Stomach smooth muscle (tissue), 2 donors: ENCODE data around the gene LCORL.
"Not testable (repeated sequence)": the region's sequence is repeated elsewhere in the genome, so short reads cannot be mapped to it uniquely, and the experiment has no call there.

Experiments
- H3K27ac ChIP-seq: one replicate; pipeline ENCODE4 v1.7.0; 2013; ENCODE audit warnings: mild to moderate bottlenecking, low read length, inconsistent platforms
- H3K27me3 ChIP-seq, 2 donors: one replicate each; pipeline ENCODE4 v1.7.0; 2013; ENCODE audit warnings: low read length in 2 of 2; ENCODE audit not compliant: insufficient read depth in 2 of 2, control insufficient read depth in 1 of 2
- H3K36me3 ChIP-seq, 2 donors: one replicate each; pipeline ENCODE4 v1.7.0; 2013; ENCODE audit warnings: low read length in 2 of 2; ENCODE audit not compliant: control insufficient read depth in 2 of 2, insufficient read depth in 2 of 2
- H3K4me1 ChIP-seq: one replicate; pipeline ENCODE4 v1.7.0; 2013; ENCODE audit warnings: low read length; ENCODE audit not compliant: control insufficient read depth, insufficient read depth
- H3K4me3 ChIP-seq, 2 donors: one replicate each; pipeline ENCODE4 v1.7.0; 2013; ENCODE audit warnings: low read length in 2 of 2
- H3K9ac ChIP-seq, 2 donors: one replicate each; pipeline ENCODE4 v1.7.0; 2013; ENCODE audit warnings: low read length in 2 of 2, mild to moderate bottlenecking in 1 of 2
- H3K9me3 ChIP-seq, 2 donors: one replicate each; pipeline ENCODE4 v1.7.0; 2013; ENCODE audit warnings: low read length in 2 of 2; ENCODE audit not compliant: control insufficient read depth in 2 of 2
- donor health status: healthy.
- donor health status: Pancreatic carcinoma.

LCORL gene

DNA sequence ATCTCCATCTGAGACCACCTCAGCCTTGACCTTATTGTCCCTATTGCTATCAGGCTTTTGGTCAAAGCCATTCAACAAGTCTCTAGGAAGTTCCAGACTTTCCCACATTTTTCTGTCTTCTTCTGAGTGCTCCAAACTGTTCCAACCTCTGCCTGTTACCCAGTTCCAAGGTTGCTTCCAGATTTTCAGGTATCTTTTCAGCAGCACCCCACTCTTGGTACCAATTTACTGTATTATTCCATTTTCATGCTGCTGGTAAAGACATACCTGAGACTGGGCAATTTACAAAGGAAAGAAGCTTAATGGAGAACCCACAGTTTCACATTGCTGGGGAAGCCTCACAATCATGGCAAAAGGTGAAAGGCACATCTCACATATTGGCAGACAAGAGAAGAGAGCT, 159.6 kb downstream of the LCORL start:
- H3K27ac ChIP-seq, H3K4me3 ChIP-seq, H3K27me3 ChIP-seq, H3K36me3 ChIP-seq, H3K4me1 ChIP-seq, H3K9me3 ChIP-seq, H3K9ac ChIP-seq: not testable (repeated sequence)

DNA sequence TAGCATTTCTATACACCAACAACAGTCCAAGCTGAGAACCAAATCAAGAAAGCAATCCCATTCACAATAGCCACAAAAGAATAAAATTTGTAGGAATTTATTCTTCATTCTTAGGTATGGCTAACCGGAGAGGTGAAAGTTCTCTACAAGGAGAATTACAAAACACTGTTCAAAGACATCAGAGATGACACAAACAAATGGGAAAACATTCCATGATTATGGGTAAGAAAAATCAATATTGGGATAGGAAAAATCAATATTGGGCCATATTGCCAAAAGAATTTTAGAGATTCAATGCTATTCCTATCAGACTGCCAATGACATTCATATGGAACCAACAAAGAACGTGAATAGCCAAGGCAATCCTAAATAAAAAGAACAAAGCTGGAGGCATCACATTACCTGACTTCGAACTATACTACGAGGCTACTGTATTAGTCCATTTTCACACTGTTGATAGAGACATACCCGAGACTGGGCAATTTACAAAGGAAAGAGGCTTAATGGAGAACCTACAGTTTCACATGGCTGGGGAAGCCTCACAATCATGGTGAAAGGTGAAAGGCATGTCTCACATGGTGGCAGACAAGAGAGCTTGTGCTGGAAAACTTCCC, 161.7 kb downstream of the LCORL start:
- Histone ChIP-seq H3K4me3 (no peak overlapping the region), H3K27me3 (no peaks in the 10 kb centered on the region), H3K36me3 (no peaks in the 10 kb centered on the region), H3K27ac (no peak overlapping the region), H3K4me1 (no peaks in the 10 kb centered on the region), H3K9me3 (peaks cover 0 to 3% of the 10 kb centered on the region in 2 donors), H3K9ac (no peak overlapping the region)

DNA sequence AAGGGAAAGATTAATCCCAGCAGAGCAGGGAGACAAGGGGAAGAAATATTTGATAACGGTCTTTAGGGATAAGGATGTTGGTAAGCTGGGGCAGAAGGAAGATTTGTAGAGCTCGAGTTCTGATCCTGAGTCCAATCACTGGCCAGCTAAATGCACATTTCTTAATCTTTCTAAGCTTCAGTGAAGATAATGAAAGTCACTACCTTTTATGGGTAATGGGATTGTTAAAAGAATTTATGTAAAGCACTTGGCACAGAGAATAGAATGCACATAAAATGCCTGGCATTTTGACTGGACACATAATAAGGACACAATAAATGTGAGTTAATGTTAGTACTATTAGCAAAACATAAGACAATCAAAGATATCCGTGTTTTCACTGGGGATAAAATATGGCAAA, 167.5 kb downstream of the LCORL start:
- Histone ChIP-seq H3K4me1 (no peaks in the 10 kb centered on the region), H3K36me3 (no peaks in the 10 kb centered on the region), H3K9ac (no peak overlapping the region), H3K4me3 (no peak overlapping the region), H3K27ac (no peak overlapping the region), H3K9me3 (no peaks in the 10 kb centered on the region), H3K27me3 (no peaks in the 10 kb centered on the region)

DNA sequence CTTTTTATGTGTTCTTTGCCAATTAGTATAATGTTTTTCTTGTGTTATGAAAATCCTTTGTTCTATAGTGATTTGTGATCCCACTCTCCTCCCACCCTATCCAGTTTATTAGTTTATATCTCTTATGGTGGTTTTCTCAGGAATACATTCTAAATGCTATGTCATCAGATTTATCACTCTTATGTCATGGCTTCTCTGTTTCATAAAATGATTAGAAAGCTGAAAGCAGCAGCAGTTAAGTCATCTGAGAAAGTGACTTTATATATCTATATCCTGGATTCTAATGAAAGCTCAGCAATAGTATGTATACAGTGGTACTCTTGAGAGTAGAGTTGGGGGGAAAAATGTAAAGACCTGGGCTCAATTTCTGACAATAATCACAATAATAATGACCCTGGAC, 169.6 kb downstream of the LCORL start:
- H3K9me3 ChIP-seq = no peaks in the 10 kb centered on the region
- no peak overlapping the region for H3K27ac ChIP-seq
- H3K9ac ChIP-seq = no peak overlapping the region

DNA sequence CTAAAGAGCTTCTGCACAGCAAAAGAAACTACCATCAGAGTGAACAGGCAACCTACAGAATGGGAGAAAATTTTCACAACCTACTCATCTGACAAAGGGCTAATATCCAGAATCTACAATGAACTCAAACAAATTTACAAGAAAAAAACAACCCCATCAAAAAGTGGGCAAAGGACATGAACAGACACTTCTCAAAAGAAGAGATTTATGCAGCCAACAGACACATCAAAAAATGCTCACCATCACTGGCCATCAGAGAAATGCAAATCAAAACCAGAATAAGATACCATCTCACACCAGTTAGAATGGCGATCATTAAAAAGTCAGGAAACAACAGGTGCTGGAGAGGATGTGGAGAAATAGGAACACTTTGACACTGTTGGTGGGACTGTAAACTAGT, 171.3 kb downstream of the LCORL start:
- not testable (repeated sequence) for H3K27me3 ChIP-seq, H3K9me3 ChIP-seq, H3K4me3 ChIP-seq, H3K9ac ChIP-seq, H3K27ac ChIP-seq, H3K36me3 ChIP-seq, H3K4me1 ChIP-seq

More for the DNA sequence above, 169.6 kb downstream of the LCORL start:
- Histone ChIP-seq H3K4me1 (no peaks in the 10 kb centered on the region), H3K4me3 (no peak overlapping the region), H3K27me3 (no peaks in the 10 kb centered on the region), H3K36me3 (no peaks in the 10 kb centered on the region)

DNA sequence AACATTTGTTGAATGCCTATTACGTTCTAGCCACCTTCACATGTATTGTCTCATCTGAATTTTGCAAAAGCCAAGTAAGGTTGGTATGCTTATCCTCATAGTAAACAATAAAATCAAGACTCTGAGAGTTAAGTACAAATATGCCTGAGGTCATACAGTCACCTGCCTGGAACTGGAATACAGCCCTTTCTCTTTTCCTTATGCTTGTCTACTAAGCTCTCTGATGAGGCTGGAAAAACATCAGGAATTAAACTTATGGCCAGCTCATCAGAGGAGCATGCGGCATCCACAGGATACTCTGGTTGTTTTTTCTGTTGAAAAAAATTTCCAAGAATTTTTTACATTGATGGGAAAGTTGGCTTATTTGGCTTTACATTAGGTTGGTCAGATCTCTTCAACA, 175.3 kb downstream of the LCORL start:
- no peak overlapping the region for H3K4me3 ChIP-seq
- no peak overlapping the region for H3K9ac ChIP-seq
- no peaks in the 10 kb centered on the region for H3K36me3 ChIP-seq
- H3K4me1 ChIP-seq = no peaks in the 10 kb centered on the region
- no peaks in the 10 kb centered on the region for H3K9me3 ChIP-seq
- H3K27ac ChIP-seq = no peak overlapping the region
- no peaks in the 10 kb centered on the region for H3K27me3 ChIP-seq

DNA sequence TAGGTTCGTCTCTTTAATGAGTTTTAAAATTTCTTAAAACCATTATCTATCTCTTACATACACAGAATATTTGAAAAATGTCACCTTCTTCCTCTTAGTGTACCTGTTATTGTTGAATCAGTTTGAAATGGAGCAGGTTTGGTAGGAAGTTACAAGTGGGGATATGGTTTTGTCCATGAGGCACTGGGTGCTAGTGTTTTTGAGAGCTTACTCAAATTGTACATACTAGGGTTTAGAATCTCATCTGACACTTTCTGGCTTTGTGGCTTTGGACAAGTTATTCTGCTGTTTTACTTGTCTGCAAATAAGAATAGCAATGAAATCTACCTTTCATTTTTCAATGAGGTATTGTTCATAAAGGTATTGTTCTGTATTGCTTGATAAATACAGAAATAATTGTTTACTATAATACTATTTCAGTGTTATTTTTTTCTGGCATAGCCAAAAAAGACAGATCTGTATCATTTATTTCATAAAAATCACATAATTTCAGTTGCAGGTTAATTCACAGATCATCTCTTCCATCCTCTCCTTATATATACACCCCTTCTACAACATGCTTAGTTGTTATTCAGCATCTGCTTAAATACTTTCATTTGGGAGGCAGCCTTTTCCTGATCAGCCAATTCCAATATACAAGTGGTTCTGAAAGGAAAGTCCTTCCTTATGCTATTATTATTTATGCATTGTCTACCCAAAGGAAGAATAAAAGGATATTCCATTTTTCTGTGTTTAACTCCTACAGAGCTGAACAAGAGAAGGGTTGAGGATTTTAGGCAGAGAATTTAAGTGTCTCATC, 197.5 kb downstream of the LCORL start:
- no peaks in the 10 kb centered on the region for H3K4me1 ChIP-seq
- H3K36me3 ChIP-seq = no peaks in the 10 kb centered on the region
- no peak overlapping the region for H3K27ac ChIP-seq
- H3K9me3 ChIP-seq = no peaks in the 10 kb centered on the region
- no peak overlapping the region for H3K9ac ChIP-seq
- H3K27me3 ChIP-seq = no peaks in the 10 kb centered on the region
- H3K4me3 ChIP-seq = no peak overlapping the region

DNA sequence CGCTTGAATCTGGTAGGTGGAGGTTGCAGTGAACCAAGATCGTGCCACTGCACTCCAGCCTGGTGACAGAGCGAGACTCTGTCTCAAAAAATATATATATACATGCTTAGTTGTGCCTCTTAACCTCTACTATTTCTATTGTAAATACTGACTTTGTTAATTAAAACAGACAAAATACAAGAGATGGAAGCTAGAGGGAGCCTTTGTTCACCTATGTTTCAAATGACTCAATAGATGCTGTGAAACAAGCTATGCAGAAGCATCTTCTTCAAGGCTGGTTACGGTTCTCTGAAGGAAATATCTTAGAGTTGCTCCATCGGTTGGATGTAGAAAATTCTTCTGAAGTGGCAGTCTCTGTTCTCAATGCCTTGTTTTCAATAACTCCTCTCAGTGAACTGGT, 204.5 kb downstream of the LCORL start:
- no peaks in the 10 kb centered on the region for H3K36me3 ChIP-seq
- H3K27ac ChIP-seq = no peak overlapping the region
- H3K9ac ChIP-seq = no peak overlapping the region
- no peaks in the 10 kb centered on the region for H3K27me3 ChIP-seq
- no peaks in the 10 kb centered on the region for H3K4me1 ChIP-seq
- no peaks in the 10 kb centered on the region for H3K9me3 ChIP-seq
- H3K4me3 ChIP-seq = no peak overlapping the region

DNA sequence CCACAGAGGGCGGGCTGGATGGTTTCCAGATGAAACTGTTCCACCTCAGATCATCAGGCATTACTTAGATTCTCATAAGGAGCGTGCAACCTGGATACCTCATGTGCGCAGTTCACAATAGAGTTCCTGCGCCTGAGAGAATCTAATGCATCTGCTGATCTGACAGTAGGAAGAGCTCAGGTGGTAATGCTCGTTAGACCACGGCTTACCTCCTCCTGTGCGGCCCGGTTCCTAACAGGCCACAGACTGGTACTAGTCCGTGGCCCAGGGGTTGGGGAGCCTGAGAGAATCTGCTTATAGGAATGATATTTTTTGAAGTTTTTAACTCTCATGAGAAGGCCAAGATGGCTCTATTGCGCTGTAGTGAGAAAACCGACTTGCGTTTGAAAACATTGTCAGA, 205.4 kb downstream of the LCORL start:
- H3K9me3 ChIP-seq = no peaks in the 10 kb centered on the region
- no peak overlapping the region for H3K4me3 ChIP-seq
- H3K27ac ChIP-seq = no peak overlapping the region
- H3K27me3 ChIP-seq = no peaks in the 10 kb centered on the region
- H3K4me1 ChIP-seq = peaks cover 2% of the 10 kb centered on the region
- H3K9ac ChIP-seq = no peak overlapping the region
- no peaks in the 10 kb centered on the region for H3K36me3 ChIP-seq

DNA sequence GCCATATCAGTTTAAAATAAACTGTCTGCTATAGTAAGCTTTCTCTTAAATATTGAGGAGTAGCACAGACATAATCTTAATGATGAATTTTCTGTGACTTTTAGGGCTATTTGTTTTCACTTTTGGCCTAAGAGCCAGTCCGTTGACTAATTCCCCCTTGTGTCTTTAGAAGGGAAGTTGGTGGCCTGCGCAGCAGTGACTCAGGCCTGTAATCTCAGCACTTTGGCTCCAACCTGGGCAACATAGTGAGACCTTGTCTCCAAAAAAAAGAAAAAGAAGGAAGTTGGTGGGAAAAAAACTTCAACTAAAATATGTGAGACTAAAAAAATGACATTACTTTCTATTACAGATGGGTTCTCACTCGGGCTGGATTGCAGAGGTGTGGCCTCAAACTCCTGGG, 207.4 kb downstream of the LCORL start:
- H3K27ac ChIP-seq = no peak overlapping the region
- no peaks in the 10 kb centered on the region for H3K9me3 ChIP-seq
- peaks cover 5% of the 10 kb centered on the region for H3K4me1 ChIP-seq
- H3K27me3 ChIP-seq = no peaks in the 10 kb centered on the region
- no peak overlapping the region for H3K4me3 ChIP-seq
- no peaks in the 10 kb centered on the region for H3K36me3 ChIP-seq
- no peak overlapping the region for H3K9ac ChIP-seq

DNA sequence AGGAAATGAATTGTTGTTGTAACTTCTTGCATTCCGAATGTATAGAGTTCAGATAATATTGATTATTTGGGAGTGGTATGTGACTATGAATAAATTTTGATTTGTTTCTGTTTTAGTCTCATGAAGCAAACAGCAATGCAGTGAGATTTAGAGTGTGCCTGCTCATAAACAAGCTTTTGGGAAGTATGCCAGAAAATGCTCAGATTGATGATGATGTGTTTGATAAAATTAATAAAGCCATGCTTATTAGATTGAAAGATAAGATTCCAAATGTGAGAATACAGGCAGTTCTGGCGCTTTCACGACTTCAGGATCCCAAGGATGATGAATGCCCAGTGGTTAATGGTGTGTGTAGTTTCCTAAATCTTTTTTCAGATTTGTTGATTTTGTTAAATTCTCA, 208.8 kb downstream of the LCORL start:
- H3K9ac ChIP-seq = no peak overlapping the region
- H3K4me1 ChIP-seq = peaks cover 8% of the 10 kb centered on the region
- no peak overlapping the region for H3K27ac ChIP-seq
- H3K4me3 ChIP-seq = no peak overlapping the region
- H3K9me3 ChIP-seq = no peaks in the 10 kb centered on the region
- H3K27me3 ChIP-seq = no peaks in the 10 kb centered on the region
- H3K36me3 ChIP-seq = no peaks in the 10 kb centered on the region
